HCT116 (cell line): Measurements from ENCODE around the gene ZBED2. TPM values are rescaled to one million over a fixed set of nuclear protein-coding genes. Genes with fewer than 3 reads are reported as not detected.

ENCODE experiments used
- ATAC-seq: fragments of 200-7000 bp; cut with Tn5 transposase; 2 replicates; pipeline ENCODE4 v1.9.1; 2020; ENCODE audit warnings: mild to moderate bottlenecking, moderate library complexity
- BruUV-seq: library from RNA; stranded (reverse); fragments of 400-500 nt; replicated peaks from 2 replicates; lab custom pipeline; 2021; lab: Mats Ljungman, UMichigan
- CTCF ChIA-PET: fragments of 300-600 bp; sonication (Branson Sonifier 250); formaldehyde crosslinking; loops from one replicate; lab custom pipeline; 2021; ENCODE audit warnings: antibody characterized with exemption; lab: Charles Lee
- POLR2A ChIA-PET: fragments of 300-600, 350-600 bp; sonication (Branson Sonifier 250); formaldehyde crosslinking; loops from one replicate; lab custom pipeline; 2021; ENCODE audit warnings: antibody characterized with exemption; lab: Charles Lee
- RAD21 ChIA-PET, 2 experiments: fragments of 300-600 bp; sonication (Branson Sonifier 250); formaldehyde crosslinking; loops; one replicate each; lab custom pipeline; 2023; ENCODE audit warnings: low total read pairs in 2 of 2; ENCODE audit not compliant: uncharacterized antibody in 2 of 2, unreplicated experiment in 2 of 2, low non-redundant PET in 1 of 2; lab: Charles Lee
- DNase-seq: peaks from one replicate; pipeline ENCODE4 v3.0.0-alpha.2; 2010; ENCODE audit warnings: low read depth, low spot score
- H2AFZ ChIP-seq: fragments of 200-600 bp; shearing (Covaris generic), sonication (generic); 2 replicates; pipeline ENCODE4 v1.6.1; 2017; ENCODE audit warnings: low read depth, mixed run types, mixed read lengths, antibody characterized with exemption, low read length; ENCODE audit not compliant: poor library complexity, severe bottlenecking
- H3K27ac ChIP-seq: 2 replicates; pipeline ENCODE4 v1.5.1; 2012; ENCODE audit warnings: low read depth, low read length
- H3K27me3 ChIP-seq: fragments of 200-600 bp; sonication (generic); 2 replicates; pipeline ENCODE4 v1.6.1; 2016; ENCODE audit warnings: mixed run types, low read length, mixed read lengths; ENCODE audit not compliant: insufficient read depth
- H3K36me3 ChIP-seq, 2 experiments: fragments of 200-500 bp in 1 of 2; fragments of 200-600 bp in 1 of 2; sonication (Bioruptor generic) in 1 of 2; sonication (generic) in 1 of 2; 2 replicates each; pipeline versions ENCODE4 v1.5.1 to v1.6.1; 2014 to 2016; ENCODE audit warnings: low read length in 2 of 2, inconsistent platforms in 1 of 2, mixed read lengths in 1 of 2, mixed run types in 1 of 2; ENCODE audit not compliant: insufficient read depth in 2 of 2, control insufficient read depth in 1 of 2
- H3K4me1 ChIP-seq, 2 experiments: fragments of 200-600 bp in 1 of 2; sonication (generic) in 1 of 2; 2 replicates each; pipeline versions ENCODE4 v1.5.1 to v1.6.1; 2012 to 2017; ENCODE audit warnings: low read length in 2 of 2, inconsistent platforms in 1 of 2, mild to moderate bottlenecking in 1 of 2, mixed read lengths in 1 of 2, mixed run types in 1 of 2, moderate library complexity in 1 of 2; ENCODE audit not compliant: insufficient read depth in 2 of 2, control insufficient read depth in 1 of 2
- H3K4me2 ChIP-seq: fragments of 200-600 bp; sonication (generic); 2 replicates; pipeline ENCODE4 v1.6.1; 2017; ENCODE audit warnings: mixed run types, low read length, mixed read lengths
- H3K4me3 ChIP-seq, 2 experiments: fragments of 200-600 bp in 1 of 2; sonication (generic) in 1 of 2; replicated peaks in 1 of 2; 2 replicates each; pipeline ENCODE4 v1.5.1; 2011 to 2016; ENCODE audit warnings: low read length in 2 of 2, control low read depth in 1 of 2, low read depth in 1 of 2, mild to moderate bottlenecking in 1 of 2, mixed read lengths in 1 of 2, mixed run types in 1 of 2
- H3K79me2 ChIP-seq: fragments of 200-600 bp; sonication (generic); 2 replicates; pipeline ENCODE4 v1.6.1; 2017; ENCODE audit warnings: mild to moderate bottlenecking, mixed run types, low read length, moderate library complexity, mixed read lengths; ENCODE audit not compliant: insufficient read depth
- H3K9ac ChIP-seq: fragments of 200-600 bp; sonication (generic); 2 replicates; pipeline ENCODE4 v1.6.1; 2016; ENCODE audit warnings: low read length, mixed read lengths
- H3K9me2 ChIP-seq: fragments of 200-600 bp; sonication (generic), shearing (Covaris generic); 2 replicates; pipeline ENCODE4 v1.6.1; 2017; ENCODE audit warnings: mixed run types, mild to moderate bottlenecking, moderate library complexity; ENCODE audit not compliant: insufficient read depth
- H3K9me3 ChIP-seq, 2 experiments: fragments of 200-500 bp in 1 of 2; fragments of 200-600 bp in 1 of 2; sonication (Bioruptor generic) in 1 of 2; sonication (generic) in 1 of 2; 2 replicates each; pipeline ENCODE4 v1.6.1; 2014 to 2017; ENCODE audit warnings: low read length in 2 of 2, mixed read lengths in 2 of 2, inconsistent platforms in 1 of 2, low read depth in 1 of 2, mild to moderate bottlenecking in 1 of 2, mixed run types in 1 of 2, moderate library complexity in 1 of 2; ENCODE audit not compliant: control insufficient read depth in 1 of 2, insufficient read depth in 1 of 2
- H4K20me1 ChIP-seq: fragments of 200-600 bp; sonication (generic), shearing (Covaris generic); 2 replicates; pipeline ENCODE4 v1.6.1; 2017; ENCODE audit warnings: mixed run types, mild to moderate bottlenecking, moderate library complexity; ENCODE audit not compliant: insufficient read depth
- CBX3 ChIP-seq: IDR thresholded peaks from 2 replicates; pipeline ENCODE4 v1.6.1; 2012; ENCODE audit warnings: low read depth
- CEBPB ChIP-seq: IDR thresholded peaks from 2 replicates; pipeline ENCODE4 v1.6.1; 2012; ENCODE audit warnings: low read depth
- CTCF ChIP-seq, 3 experiments: fragments of 200-600 bp in 1 of 3; sonication (generic) in 1 of 3; IDR thresholded peaks in 2 of 3; conservative IDR thresholded peaks in 1 of 3; 2 replicates each; pipeline ENCODE4 v1.5.1; 2012 to 2017; ENCODE audit warnings: low read depth in 2 of 3, low read length in 2 of 3, antibody characterized with exemption in 1 of 3, borderline replicate concordance in 1 of 3, control low read depth in 1 of 3, mild to moderate bottlenecking in 1 of 3, mixed read lengths in 1 of 3, mixed run types in 1 of 3, moderate library complexity in 1 of 3; ENCODE audit not compliant: insufficient read depth in 1 of 3
- EGR1 ChIP-seq: IDR thresholded peaks from 2 replicates; pipeline ENCODE4 v1.6.1; 2012; ENCODE audit warnings: low read depth
- ELF1 ChIP-seq: IDR thresholded peaks from 2 replicates; pipeline ENCODE4 v1.6.1; 2012; ENCODE audit warnings: low read depth, borderline replicate concordance
- EZH2 ChIP-seq: fragments of 200-600 bp; sonication (generic); IDR thresholded peaks from 2 replicates; pipeline ENCODE4 v1.6.1; 2017; ENCODE audit warnings: antibody characterized with exemption, mixed run types
- EZH2phosphoT487 ChIP-seq: fragments of 200-600 bp; IDR thresholded peaks from 2 replicates; pipeline ENCODE4 v1.6.1; 2018; ENCODE audit warnings: antibody characterized with exemption, borderline replicate concordance
- FOSL1 ChIP-seq: IDR thresholded peaks from 2 replicates; pipeline ENCODE4 v1.6.1; 2012; ENCODE audit warnings: low read depth
- JUND ChIP-seq: IDR thresholded peaks from 2 replicates; pipeline ENCODE4 v1.6.1; 2012
- MAX ChIP-seq: IDR thresholded peaks from 2 replicates; pipeline ENCODE4 v1.6.1; 2012
- RAD21 ChIP-seq: IDR thresholded peaks from 2 replicates; pipeline ENCODE4 v1.6.1; 2012; ENCODE audit warnings: low read depth, mild to moderate bottlenecking
- REST ChIP-seq: IDR thresholded peaks from 2 replicates; pipeline ENCODE4 v1.6.1; 2012; ENCODE audit warnings: low read depth
- SIN3A ChIP-seq: IDR thresholded peaks from 2 replicates; pipeline ENCODE4 v1.6.1; 2012; ENCODE audit warnings: low read depth
- TCF7L2 ChIP-seq: IDR thresholded peaks from 2 replicates; pipeline ENCODE4 v1.7.0; 2011; ENCODE audit warnings: borderline replicate concordance, inconsistent platforms; ENCODE audit not compliant: insufficient read depth, insufficient read length; ENCODE audit errors: extremely low read depth
- YY1 ChIP-seq: IDR thresholded peaks from 2 replicates; pipeline ENCODE4 v1.6.1; 2011; ENCODE audit warnings: low read length, low read depth, moderate library complexity, mild to moderate bottlenecking; ENCODE audit not compliant: insufficient replicate concordance; ENCODE audit errors: extremely low read depth
- ZFX ChIP-seq: fragments of 450-650 bp; IDR thresholded peaks from 2 replicates; pipeline ENCODE4 v1.6.1; 2017
- intact Hi-C: fragments of 100-400 bp; cut with micrococcal nuclease; formaldehyde crosslinking; loops from 2 replicates; pipeline ENCODE4 v1.10.0; 2022
- total RNA-seq: library from RNA; stranded (reverse); gene quantifications from one replicate; pipeline ENCODE4 v1.2.1, GENCODE V29; 2021; ENCODE audit not compliant: unreplicated experiment

The ZBED2 gene
- total RNA-seq, 1 experiment from 2014 or later = 16.1 TPM

GRCh38 chr3:111604119-111604518 lies 9.0 kb upstream of the ZBED2 start:
- Histone ChIP-seq H3K27ac (no peak overlapping the region), H3K9me2 (no peaks in the 10 kb centered on the region), H3K4me3 (no peak overlapping the region), H2AFZ (no peak overlapping the region), H3K4me1 (peaks cover 0 to 43% of the 10 kb centered on the region in 2 experiments; a peak in 2 of 4 replicates), H3K79me2 (no peaks in the 10 kb centered on the region), H3K9me3 (no peaks in the 10 kb centered on the region), H3K4me2 (no peak overlapping the region), H4K20me1 (no peaks in the 10 kb centered on the region), H3K9ac (no peak overlapping the region), H3K27me3 (no peaks in the 10 kb centered on the region), H3K36me3 (no peaks in the 10 kb centered on the region)
- RAD21 ChIA-PET = interaction anchor here in 1 of 2 experiments (0.6 kb wide), 1 partner anchor 427 kb away, joined by 3 read pairs; no protein-coding TSS in a partner anchor
- CTCF ChIA-PET = no interaction called here
- ATAC-seq = no peak
- POLR2A ChIA-PET = no interaction called here
- DNase-seq = no peak
- BruUV-seq = no TSS peak
- intact Hi-C loops = no loop called here
- no peak for TF ChIP-seq JUND
- TF ChIP-seq EGR1 = no peak
- TF ChIP-seq EZH2 = no peak
- TF ChIP-seq SIN3A = no peak
- no peak for TF ChIP-seq EZH2phosphoT487
- no peak for TF ChIP-seq TCF7L2
- no peak for TF ChIP-seq YY1
- no peak for TF ChIP-seq FOSL1
- TF ChIP-seq REST = no peak
- TF ChIP-seq CBX3 = no peak
- TF ChIP-seq RAD21 = no peak
- no peak for TF ChIP-seq ELF1
- no peak for TF ChIP-seq CTCF (IDR thresholded peaks at IDR 0.05 in 2 of 3, conservative IDR thresholded peaks at IDR 0.05 in 1 of 3; ENCODE audit: borderline replicate concordance in 1 of 3, insufficient read depth in 1 of 3, low read depth in 2 of 3, low read length in 2 of 3)
- no peak for TF ChIP-seq ZFX
- TF ChIP-seq MAX = no peak
- no peak for TF ChIP-seq CEBPB
